Keratinocyte (primary cell): ENCODE results near the gene C5. TPM values are rescaled to one million over a fixed set of nuclear protein-coding genes. Genes with fewer than 3 reads are reported as not detected.

ENCODE experiments used
- DNase-seq: peaks from one replicate; pipeline ENCODE4 v3.0.0-alpha.2; 2011; ENCODE audit warnings: low read depth, missing footprints, low spot score
- FAIRE-seq: peaks from 2 replicates; lab custom pipeline; 2011; peaks lifted over from hg19 to GRCh38; lab: Jason Lieb, UNC
- H2AFZ ChIP-seq: 2 replicates; pipeline ENCODE4 v1.6.0; 2012; ENCODE audit warnings: low read length, control low read depth, inconsistent platforms; ENCODE audit not compliant: control insufficient read depth
- H3K27ac ChIP-seq: 2 replicates; pipeline ENCODE4 v1.5.1; 2011; ENCODE audit warnings: low read length; ENCODE audit not compliant: control insufficient read depth, insufficient read depth
- H3K27me3 ChIP-seq: 3 replicates; pipeline ENCODE4 v1.6.0; 2011; ENCODE audit warnings: low read length; ENCODE audit not compliant: control insufficient read depth, insufficient read depth; ENCODE audit errors: extremely low read depth
- H3K36me3 ChIP-seq, 2 experiments: 2 replicates in 1 of 2; 3 replicates in 1 of 2; pipeline ENCODE4 v1.5.1; 2011; ENCODE audit warnings: low read length in 2 of 2, mild to moderate bottlenecking in 1 of 2; ENCODE audit not compliant: control insufficient read depth in 2 of 2, insufficient read depth in 2 of 2; ENCODE audit errors: extremely low read depth in 1 of 2
- H3K4me1 ChIP-seq: 3 replicates; pipeline ENCODE4 v1.5.1; 2011; ENCODE audit warnings: low read length; ENCODE audit not compliant: control insufficient read depth, insufficient read depth; ENCODE audit errors: extremely low read depth
- H3K4me2 ChIP-seq: 3 replicates; pipeline ENCODE4 v1.6.0; 2011; ENCODE audit warnings: low read depth, low read length; ENCODE audit not compliant: control insufficient read depth, insufficient read depth; ENCODE audit errors: extremely low read depth
- H3K4me3 ChIP-seq, 3 experiments: fragments of 200-600 bp in 1 of 3; sonication (generic) in 1 of 3; 2 replicates in 2 of 3; 3 replicates in 1 of 3; pipeline ENCODE4 v1.5.1; 2011 to 2016; ENCODE audit warnings: low read length in 3 of 3, mild to moderate bottlenecking in 3 of 3, control low read depth in 2 of 3, inconsistent platforms in 1 of 3, low read depth in 1 of 3, mixed read lengths in 1 of 3, mixed run types in 1 of 3, moderate library complexity in 1 of 3; ENCODE audit not compliant: control insufficient read depth in 2 of 3, insufficient read depth in 2 of 3; ENCODE audit errors: extremely low read depth in 1 of 3
- H3K79me2 ChIP-seq: 2 replicates; pipeline ENCODE4 v1.6.0; 2012; ENCODE audit warnings: low read length; ENCODE audit not compliant: control insufficient read depth, insufficient read depth
- H3K9ac ChIP-seq: 3 replicates; pipeline ENCODE4 v1.6.0; 2011; ENCODE audit warnings: low read length; ENCODE audit not compliant: control insufficient read depth, insufficient read depth; ENCODE audit errors: extremely low read depth
- H3K9me1 ChIP-seq: 3 replicates; pipeline ENCODE4 v1.6.0; 2011; ENCODE audit warnings: low read length; ENCODE audit not compliant: control insufficient read depth, insufficient read depth; ENCODE audit errors: extremely low read depth
- H3K9me3 ChIP-seq: 2 replicates; pipeline ENCODE4 v1.5.1; 2012; ENCODE audit warnings: low read depth, low read length; ENCODE audit not compliant: control insufficient read depth
- H4K20me1 ChIP-seq: 3 replicates; pipeline ENCODE4 v1.6.0; 2011; ENCODE audit warnings: low read length; ENCODE audit not compliant: control insufficient read depth, insufficient read depth; ENCODE audit errors: extremely low read depth
- CTCF ChIP-seq, 3 experiments: IDR thresholded peaks in 1 of 3; conservative IDR thresholded peaks in 1 of 3; optimal IDR thresholded peaks in 1 of 3; 2 replicates in 2 of 3; 3 replicates in 1 of 3; pipeline versions ENCODE3 to v1.5.1; 2011; ENCODE audit warnings: low read length in 3 of 3, mild to moderate bottlenecking in 3 of 3, moderate library complexity in 2 of 3, control low read depth in 1 of 3, inconsistent platforms in 1 of 3; ENCODE audit not compliant: insufficient read depth in 2 of 3; ENCODE audit errors: extremely low read depth in 1 of 3
- EZH2 ChIP-seq: IDR thresholded peaks from one replicate; pipeline ENCODE4 v1.6.1; 2012; ENCODE audit warnings: inconsistent platforms, mild to moderate bottlenecking, low read length, moderate library complexity
- dilution Hi-C: fragments of 300-500 bp; cut with MboI; formaldehyde crosslinking; loops from one replicate; pipeline ENCODE4 v1.7.0; 2020; ENCODE audit warnings: low sequenced_read_pairs; ENCODE audit not compliant: extremely low pct_ligation_motif_present
- polyA plus RNA-seq, 5 experiments: library from polyadenylated mRNA; depleted of rRNA in 3 of 5; stranded (reverse) in 3 of 5; stranded (forward) in 1 of 5; unstranded in 1 of 5; fragments of >200 nt; gene quantifications; 1 replicate in 1 of 5; 2 replicates in 3 of 5; 3 replicates in 1 of 5; pipeline versions ENCODE4 v1.2.1 to v1.2.3, GENCODE V29; 2011 to 2012; ENCODE audit warnings: missing spikeins in 2 of 5, low read depth in 1 of 5, low replicate concordance in 1 of 5

Gene C5
- polyA plus RNA-seq, 1 donor (not counting 4 experiments of a cell fraction or from before 2014, with no cell fraction given), result 0.76 TPM

- no peaks in the 10 kb centered on the region for H4K20me1 ChIP-seq
- no peak overlapping the region for H3K4me3 ChIP-seq
- H3K27ac ChIP-seq, result no peak overlapping the region
- H3K9me1 ChIP-seq, result no peaks in the 10 kb centered on the region
- H3K9me3 ChIP-seq, result no peaks in the 10 kb centered on the region
- H3K4me1 ChIP-seq, result no peaks in the 10 kb centered on the region
- no peaks in the 10 kb centered on the region for H3K27me3 ChIP-seq
- H3K9ac ChIP-seq, result no peak overlapping the region
- no peaks in the 10 kb centered on the region for H3K36me3 ChIP-seq
- no peak overlapping the region for H2AFZ ChIP-seq
- dilution Hi-C loops, result no loop called here
- no peak overlapping the region for H3K4me2 ChIP-seq
- no peaks in the 10 kb centered on the region for H3K79me2 ChIP-seq
- TF ChIP-seq CTCF (optimal IDR thresholded peaks at IDR 0.05 in 1 of 3, IDR thresholded peaks at IDR 0.05 in 1 of 3, conservative IDR thresholded peaks at IDR 0.05 in 1 of 3; ENCODE audit: extremely low read depth in 1 of 3, insufficient read depth in 2 of 3, low read length in 3 of 3) (no peak), EZH2 (no peak)
- DNase-seq, result no peak
- FAIRE-seq, result no peak
Measured at GRCh38 chr9:121019273-121019672, 30.8 kb downstream of the C5 start.

GRCh38 chr9:121013911-121014310, 36.2 kb downstream of the C5 start:
- Histone ChIP-seq H3K27me3 (no peaks in the 10 kb centered on the region), H3K79me2 (no peaks in the 10 kb centered on the region), H2AFZ (no peak overlapping the region), H3K9me3 (no peaks in the 10 kb centered on the region), H3K27ac (no peak overlapping the region), H4K20me1 (no peaks in the 10 kb centered on the region), H3K4me3 (no peak overlapping the region), H3K4me2 (no peak overlapping the region), H3K4me1 (no peaks in the 10 kb centered on the region), H3K9ac (no peak overlapping the region), H3K36me3 (no peaks in the 10 kb centered on the region), H3K9me1 (no peaks in the 10 kb centered on the region)
- TF ChIP-seq EZH2 (no peak), CTCF (optimal IDR thresholded peaks at IDR 0.05 in 1 of 3, IDR thresholded peaks at IDR 0.05 in 1 of 3, conservative IDR thresholded peaks at IDR 0.05 in 1 of 3; ENCODE audit: extremely low read depth in 1 of 3, insufficient read depth in 2 of 3, low read length in 3 of 3) (no peak)
- dilution Hi-C loops, result no loop called here
- FAIRE-seq (no peak), DNase-seq (no peak)
